ENCODE results near the gene FNDC3B.
A peak's percentile ranks its signal among the peaks of the same experiment; 100 is the strongest.

Gene FNDC3B

DNA sequence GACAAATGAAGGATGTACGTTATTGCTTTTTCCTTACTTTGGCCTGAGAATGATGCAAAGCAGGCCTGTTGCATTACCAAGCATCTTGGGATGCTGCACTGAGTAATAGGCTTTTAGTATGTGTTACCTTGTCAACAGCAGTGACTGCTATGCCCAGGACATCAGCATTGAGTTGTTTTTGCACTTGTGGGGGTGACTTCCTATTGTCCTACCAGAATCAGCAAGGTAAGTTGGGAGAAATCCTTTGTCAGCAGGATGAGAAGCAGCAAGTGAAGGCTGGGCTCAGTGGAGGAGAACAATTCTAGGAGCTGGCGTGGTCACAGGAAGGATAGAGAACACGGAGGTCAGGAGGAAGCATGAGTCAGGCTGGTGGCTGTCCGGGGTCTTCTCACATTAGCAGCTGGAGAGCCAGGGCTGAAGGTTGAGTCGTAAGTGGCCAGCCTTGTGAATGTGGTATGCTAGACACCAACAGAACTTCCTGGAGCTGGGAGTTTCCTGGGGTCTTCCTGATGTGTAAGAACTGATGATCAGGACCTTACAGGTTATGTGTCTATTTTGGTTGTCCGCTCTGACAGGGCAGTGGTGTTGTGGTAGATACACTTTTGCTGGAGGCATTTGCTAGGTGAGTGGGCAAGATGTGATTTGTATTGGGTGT lies 142.7 kb downstream of the FNDC3B start (continued):
- TF ChIP-seq, protein P1, sequence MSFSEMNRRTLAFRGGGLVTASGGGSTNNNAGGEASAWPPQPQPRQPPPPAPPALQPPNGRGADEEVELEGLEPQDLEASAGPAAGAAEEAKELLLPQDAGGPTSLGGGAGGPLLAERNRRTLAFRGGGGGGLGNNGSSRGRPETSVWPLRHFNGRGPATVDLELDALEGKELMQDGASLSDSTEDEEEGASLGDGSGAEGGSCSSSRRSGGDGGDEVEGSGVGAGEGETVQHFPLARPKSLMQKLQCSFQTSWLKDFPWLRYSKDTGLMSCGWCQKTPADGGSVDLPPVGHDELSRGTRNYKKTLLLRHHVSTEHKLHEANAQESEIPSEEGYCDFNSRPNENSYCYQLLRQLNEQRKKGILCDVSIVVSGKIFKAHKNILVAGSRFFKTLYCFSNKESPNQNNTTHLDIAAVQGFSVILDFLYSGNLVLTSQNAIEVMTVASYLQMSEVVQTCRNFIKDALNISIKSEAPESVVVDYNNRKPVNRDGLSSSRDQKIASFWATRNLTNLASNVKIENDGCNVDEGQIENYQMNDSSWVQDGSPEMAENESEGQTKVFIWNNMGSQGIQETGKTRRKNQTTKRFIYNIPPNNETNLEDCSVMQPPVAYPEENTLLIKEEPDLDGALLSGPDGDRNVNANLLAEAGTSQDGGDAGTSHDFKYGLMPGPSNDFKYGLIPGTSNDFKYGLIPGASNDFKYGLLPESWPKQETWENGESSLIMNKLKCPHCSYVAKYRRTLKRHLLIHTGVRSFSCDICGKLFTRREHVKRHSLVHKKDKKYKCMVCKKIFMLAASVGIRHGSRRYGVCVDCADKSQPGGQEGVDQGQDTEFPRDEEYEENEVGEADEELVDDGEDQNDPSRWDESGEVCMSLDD (tag by site-specific recombination; IDR thresholded peaks at IDR 0.05) = no peak
- TF ChIP-seq EGR2 (tag by site-specific recombination; IDR thresholded peaks at IDR 0.05; ENCODE audit: low read depth) (no peak), ZNF677 (tag by site-specific recombination; IDR thresholded peaks at IDR 0.05) (no peak), SCRT2 (tag by site-specific recombination; IDR thresholded peaks at IDR 0.05) (peak; percentile 73), ZNF76 (tag by site-specific recombination; IDR thresholded peaks at IDR 0.05; ENCODE audit: borderline replicate concordance, low read depth) (no peak), ZXDB (tag by site-specific recombination; IDR thresholded peaks at IDR 0.05) (no peak), ZNF184 (tag by site-specific recombination; IDR thresholded peaks at IDR 0.05) (no peak), BCL11B (tag by site-specific recombination; IDR thresholded peaks at IDR 0.05; ENCODE audit: low read depth) (no peak), SCRT1 (tag by site-specific recombination; IDR thresholded peaks at IDR 0.05; ENCODE audit: borderline replicate concordance) (0 out of 2 replicates have a peak, but pooled peaks have one; percentile 9), ZNF24 (tag by site-specific recombination; IDR thresholded peaks at IDR 0.05) (no peak), ZNF549 (tag by site-specific recombination; IDR thresholded peaks at IDR 0.05) (no peak)
- TF ChIP-seq, protein P2, sequence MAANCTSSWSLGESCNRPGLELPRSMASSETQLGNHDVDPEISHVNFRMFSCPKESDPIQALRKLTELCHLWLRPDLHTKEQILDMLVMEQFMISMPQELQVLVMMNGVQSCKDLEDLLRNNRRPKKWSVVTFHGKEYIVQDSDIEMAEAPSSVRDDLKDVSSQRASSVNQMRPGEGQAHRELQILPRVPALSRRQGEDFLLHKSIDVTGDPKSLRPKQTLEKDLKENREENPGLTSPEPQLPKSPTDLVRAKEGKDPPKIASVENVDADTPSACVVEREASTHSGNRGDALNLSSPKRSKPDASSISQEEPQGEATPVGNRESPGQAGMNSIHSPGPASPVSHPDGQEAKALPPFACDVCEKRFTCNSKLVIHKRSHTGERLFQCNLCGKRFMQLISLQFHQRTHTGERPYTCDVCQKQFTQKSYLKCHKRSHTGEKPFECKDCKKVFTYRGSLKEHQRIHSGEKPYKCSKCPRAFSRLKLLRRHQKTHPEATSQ (tag by site-specific recombination; IDR thresholded peaks at IDR 0.05) = no peak

DNA sequence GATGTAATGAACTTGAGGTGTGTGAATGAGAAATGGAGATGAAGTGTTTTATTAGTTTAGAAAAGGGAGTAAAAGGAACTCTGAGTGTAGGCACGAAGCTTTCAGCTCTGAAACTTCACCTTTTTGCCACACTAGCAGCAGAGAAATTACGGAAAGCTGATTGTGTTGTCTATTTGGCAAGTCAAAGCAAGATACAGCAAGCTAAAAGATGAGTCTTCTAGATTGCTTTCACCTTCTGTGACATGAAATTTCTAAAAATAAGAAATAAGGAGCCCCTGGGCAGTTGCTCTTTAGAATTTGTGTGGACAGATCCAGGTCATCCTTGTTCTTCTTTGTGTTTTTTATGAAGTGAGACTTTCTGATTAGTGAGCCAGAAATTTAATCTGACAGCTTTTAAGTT lies 143.4 kb downstream of the FNDC3B start:
- ChIA-PET CTCF (interaction anchor here (0.5 to 0.9 kb wide), 3 partner anchors 8 to 48 kb away, joined by 3 to 6 read pairs (median 4); no protein-coding TSS in a partner anchor), POLR2A (no interaction called here)
- no peak overlapping the region for H3K27ac ChIP-seq (ENCODE audit: extremely low read depth, low read depth, low read length)
- TF ChIP-seq, protein P3, sequence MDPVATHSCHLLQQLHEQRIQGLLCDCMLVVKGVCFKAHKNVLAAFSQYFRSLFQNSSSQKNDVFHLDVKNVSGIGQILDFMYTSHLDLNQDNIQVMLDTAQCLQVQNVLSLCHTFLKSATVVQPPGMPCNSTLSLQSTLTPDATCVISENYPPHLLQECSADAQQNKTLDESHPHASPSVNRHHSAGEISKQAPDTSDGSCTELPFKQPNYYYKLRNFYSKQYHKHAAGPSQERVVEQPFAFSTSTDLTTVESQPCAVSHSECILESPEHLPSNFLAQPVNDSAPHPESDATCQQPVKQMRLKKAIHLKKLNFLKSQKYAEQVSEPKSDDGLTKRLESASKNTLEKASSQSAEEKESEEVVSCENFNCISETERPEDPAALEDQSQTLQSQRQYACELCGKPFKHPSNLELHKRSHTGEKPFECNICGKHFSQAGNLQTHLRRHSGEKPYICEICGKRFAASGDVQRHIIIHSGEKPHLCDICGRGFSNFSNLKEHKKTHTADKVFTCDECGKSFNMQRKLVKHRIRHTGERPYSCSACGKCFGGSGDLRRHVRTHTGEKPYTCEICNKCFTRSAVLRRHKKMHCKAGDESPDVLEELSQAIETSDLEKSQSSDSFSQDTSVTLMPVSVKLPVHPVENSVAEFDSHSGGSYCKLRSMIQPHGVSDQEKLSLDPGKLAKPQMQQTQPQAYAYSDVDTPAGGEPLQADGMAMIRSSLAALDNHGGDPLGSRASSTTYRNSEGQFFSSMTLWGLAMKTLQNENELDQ (tag by site-specific recombination; IDR thresholded peaks at IDR 0.05; ENCODE audit: low read depth) = no peak
- TF ChIP-seq ZNF19 (tag by site-specific recombination; IDR thresholded peaks at IDR 0.05; ENCODE audit: low read depth) (no peak), BCL11A (tag by site-specific recombination; IDR thresholded peaks at IDR 0.05; ENCODE audit: low read depth) (no peak), PRDM1 (tag by site-specific recombination; IDR thresholded peaks at IDR 0.05) (peak; percentile 64; the same call in 1 of the 2 replicates)
- no peaks in the 10 kb centered on the region for H3K4me1 ChIP-seq (ENCODE audit: control insufficient read depth, insufficient read depth, low read length)
- H3K9me3 ChIP-seq (ENCODE audit: control insufficient read depth, insufficient read depth, low read depth, low read length) = no peaks in the 10 kb centered on the region
- no peaks in the 10 kb centered on the region for H3K36me3 ChIP-seq (ENCODE audit: control insufficient read depth in 2 of 2, insufficient read depth in 1 of 2, low read length in 2 of 2)
- no peak overlapping the region for H3K4me3 ChIP-seq (ENCODE audit: low read depth, low read length)
